ENCODE measurements around the gene PLEKHM3. TPM values are rescaled to one million over a fixed set of nuclear protein-coding genes. Genes with fewer than 3 reads are reported as not detected.

Gene PLEKHM3
- total and polyA plus RNA-seq, 2 of the 13 experiments (the other 11 are each of a cell fraction or from before 2014, with no cell fraction given), result 4.5 to 4.7 TPM

GRCh38 chr2:207926133-207926988, 99.0 kb downstream of the PLEKHM3 start (continued):
- TF ChIP-seq AHDC1 (CRISPR knock-in tag; IDR thresholded peaks at IDR 0.05; ENCODE audit: borderline replicate concordance), result peak; percentile 55; the same call in 1 of the 2 replicates
- TF ChIP-seq KDM1A (CRISPR knock-in tag; IDR thresholded peaks at IDR 0.05), result peak; percentile 82; the same call in 1 of the 2 replicates
- no peak for TF ChIP-seq ESRRA (CRISPR knock-in tag; IDR thresholded peaks at IDR 0.05; ENCODE audit: low read depth)
- peak; percentile 79; the same call in 1 of the 2 replicates for TF ChIP-seq SIN3A (IDR thresholded peaks at IDR 0.05; ENCODE audit: borderline replicate concordance, low read depth, low read length)
- TF ChIP-seq SP5 (CRISPR knock-in tag; IDR thresholded peaks at IDR 0.05; ENCODE audit: borderline replicate concordance, low read depth), result peak; percentile 32
- no peak for TF ChIP-seq GLI4 (CRISPR knock-in tag; IDR thresholded peaks at IDR 0.05; ENCODE audit: borderline replicate concordance)
- peak; percentile 82 for TF ChIP-seq TEAD3 (CRISPR knock-in tag; optimal IDR thresholded peaks at IDR 0.05; ENCODE audit: borderline replicate concordance)
- TF ChIP-seq, protein P1, sequence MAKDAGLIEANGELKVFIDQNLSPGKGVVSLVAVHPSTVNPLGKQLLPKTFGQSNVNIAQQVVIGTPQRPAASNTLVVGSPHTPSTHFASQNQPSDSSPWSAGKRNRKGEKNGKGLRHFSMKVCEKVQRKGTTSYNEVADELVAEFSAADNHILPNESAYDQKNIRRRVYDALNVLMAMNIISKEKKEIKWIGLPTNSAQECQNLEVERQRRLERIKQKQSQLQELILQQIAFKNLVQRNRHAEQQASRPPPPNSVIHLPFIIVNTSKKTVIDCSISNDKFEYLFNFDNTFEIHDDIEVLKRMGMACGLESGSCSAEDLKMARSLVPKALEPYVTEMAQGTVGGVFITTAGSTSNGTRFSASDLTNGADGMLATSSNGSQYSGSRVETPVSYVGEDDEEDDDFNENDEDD (CRISPR knock-in tag; IDR thresholded peaks at IDR 0.05; ENCODE audit: borderline replicate concordance), result peak; percentile 47; the same call in 1 of the 2 replicates
- TF ChIP-seq, protein P2, sequence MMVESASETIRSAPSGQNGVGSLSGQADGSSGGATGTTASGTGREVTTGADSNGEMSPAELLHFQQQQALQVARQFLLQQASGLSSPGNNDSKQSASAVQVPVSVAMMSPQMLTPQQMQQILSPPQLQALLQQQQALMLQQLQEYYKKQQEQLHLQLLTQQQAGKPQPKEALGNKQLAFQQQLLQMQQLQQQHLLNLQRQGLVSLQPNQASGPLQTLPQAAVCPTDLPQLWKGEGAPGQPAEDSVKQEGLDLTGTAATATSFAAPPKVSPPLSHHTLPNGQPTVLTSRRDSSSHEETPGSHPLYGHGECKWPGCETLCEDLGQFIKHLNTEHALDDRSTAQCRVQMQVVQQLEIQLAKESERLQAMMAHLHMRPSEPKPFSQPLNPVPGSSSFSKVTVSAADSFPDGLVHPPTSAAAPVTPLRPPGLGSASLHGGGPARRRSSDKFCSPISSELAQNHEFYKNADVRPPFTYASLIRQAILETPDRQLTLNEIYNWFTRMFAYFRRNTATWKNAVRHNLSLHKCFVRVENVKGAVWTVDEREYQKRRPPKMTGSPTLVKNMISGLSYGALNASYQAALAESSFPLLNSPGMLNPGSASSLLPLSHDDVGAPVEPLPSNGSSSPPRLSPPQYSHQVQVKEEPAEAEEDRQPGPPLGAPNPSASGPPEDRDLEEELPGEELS (CRISPR knock-in tag; IDR thresholded peaks at IDR 0.05), result peak; percentile 81
- peak; percentile 81 for TF ChIP-seq KAT8 (CRISPR knock-in tag; IDR thresholded peaks at IDR 0.05)
- TF ChIP-seq NFE2 (CRISPR knock-in tag; IDR thresholded peaks at IDR 0.05), result no peak
- TF ChIP-seq ZNF549 (CRISPR knock-in tag; IDR thresholded peaks at IDR 0.05), result no peak
- TF ChIP-seq ZNF576 (CRISPR knock-in tag; IDR thresholded peaks at IDR 0.05), result no peak
- TF ChIP-seq ZNF577 (CRISPR knock-in tag; IDR thresholded peaks at IDR 0.05; ENCODE audit: borderline replicate concordance, low read depth), result no peak
- no peak for TF ChIP-seq ZMAT5 (CRISPR knock-in tag; IDR thresholded peaks at IDR 0.05; ENCODE audit: borderline replicate concordance, low read depth)
- TF ChIP-seq PBX3 (CRISPR knock-in tag; IDR thresholded peaks at IDR 0.05; ENCODE audit: borderline replicate concordance), result no peak
- no peak for TF ChIP-seq ZIK1 (CRISPR knock-in tag; IDR thresholded peaks at IDR 0.05; ENCODE audit: borderline replicate concordance, low read depth)

Measured in HepG2 (cell line).